HEK293T (cell line): ENCODE measurements around the gene TRIM43.
"Not testable (repeated sequence)": the region's sequence is repeated elsewhere in the genome, so short reads cannot be mapped to it uniquely, and the experiment has no call there.

Experiments
- BHLHE40 ChIP-seq: fragments of 450-650 bp; IDR thresholded peaks from 2 replicates; pipeline ENCODE4 v1.6.1; 2016; ENCODE audit warnings: mild to moderate bottlenecking, moderate library complexity, borderline replicate concordance
- CTBP1 ChIP-seq: fragments of 450-650 bp; IDR thresholded peaks from 2 replicates; pipeline ENCODE4 v1.6.1; 2016; ENCODE audit warnings: borderline replicate concordance
- FOXA1 ChIP-seq: fragments of 450-650 bp; IDR thresholded peaks from 2 replicates; pipeline ENCODE4 v1.6.1; 2016; ENCODE audit warnings: mild to moderate bottlenecking
- FOXM1 ChIP-seq: fragments of 450-650 bp; IDR thresholded peaks from 2 replicates; pipeline ENCODE4 v1.6.1; 2017; ENCODE audit warnings: mild to moderate bottlenecking, borderline replicate concordance
- HDGF ChIP-seq: fragments of 450-650 bp; IDR thresholded peaks from 2 replicates; pipeline ENCODE4 v1.6.1; 2017; ENCODE audit warnings: antibody characterized with exemption, borderline replicate concordance
- LEF1 ChIP-seq: fragments of 450-650 bp; IDR thresholded peaks from 2 replicates; pipeline ENCODE4 v1.6.1; 2017; ENCODE audit warnings: mild to moderate bottlenecking, borderline replicate concordance
- NFRKB ChIP-seq: fragments of 450-650 bp; IDR thresholded peaks from 2 replicates; pipeline ENCODE4 v1.6.1; 2016; ENCODE audit warnings: mild to moderate bottlenecking, moderate library complexity
- PKNOX1 ChIP-seq: fragments of 450-650 bp; IDR thresholded peaks from 2 replicates; pipeline ENCODE4 v1.6.1; 2016
- SP1 ChIP-seq: fragments of 450-650 bp; IDR thresholded peaks from 2 replicates; pipeline ENCODE4 v1.6.1; 2017
- SUZ12 ChIP-seq: fragments of 450-650 bp; IDR thresholded peaks from 2 replicates; pipeline ENCODE4 v1.6.1; 2016; ENCODE audit warnings: mild to moderate bottlenecking
- ZNF384 ChIP-seq: fragments of 450-650 bp; IDR thresholded peaks from 2 replicates; pipeline ENCODE4 v1.6.1; 2016

- not testable (repeated sequence) for TF ChIP-seq LEF1, FOXA1, CTBP1, BHLHE40, ZNF384, NFRKB, SUZ12, HDGF, PKNOX1, SP1, FOXM1
Observed at GRCh38 chr2:95601301-95601700, 9.5 kb downstream of the TRIM43 start.
